Endothelial cell of umbilical vein (primary cell): ENCODE results near the gene ABTB2. TPM values are rescaled to one million over a fixed set of nuclear protein-coding genes. Genes with fewer than 3 reads are reported as not detected.

Experiments
- BruUV-seq: library from RNA; stranded (reverse); fragments of 400-500 nt; replicated peaks from 2 replicates; lab custom pipeline; 2021; lab: Mats Ljungman, UMichigan
- CTCF ChIA-PET: fragments of 300-600, 350-600 bp; sonication (Branson Sonifier 250); formaldehyde crosslinking; loops from one replicate; lab custom pipeline; 2021; ENCODE audit warnings: antibody characterized with exemption, inconsistent platforms; lab: Charles Lee
- POLR2A ChIA-PET: fragments of 300-600, 350-600 bp; sonication (Branson Sonifier 250); formaldehyde crosslinking; loops from one replicate; lab custom pipeline; 2021; ENCODE audit warnings: antibody characterized with exemption, inconsistent platforms; lab: Charles Lee
- DNase-seq: peaks from one replicate; pipeline ENCODE4 v3.0.0-alpha.2; 2011; ENCODE audit warnings: low read depth, low spot score
- FAIRE-seq: peaks from 2 replicates; lab custom pipeline; 2011; peaks lifted over from hg19 to GRCh38; lab: Jason Lieb, UNC
- H2AFZ ChIP-seq: 2 replicates; pipeline ENCODE4 v1.6.0; 2012; ENCODE audit warnings: low read depth, low read length, control low read depth, inconsistent platforms
- H3K27ac ChIP-seq: 2 replicates; pipeline ENCODE4 v1.5.1; 2011; ENCODE audit warnings: low read depth, mild to moderate bottlenecking, control low read depth, low read length, moderate library complexity; ENCODE audit not compliant: insufficient read depth
- H3K27me3 ChIP-seq, 2 experiments: 2 replicates each; pipeline versions ENCODE4 v1.6.0 to v1.6.1; 2011; ENCODE audit warnings: low read length in 2 of 2, mixed read lengths in 1 of 2; ENCODE audit not compliant: control insufficient read depth in 2 of 2, insufficient read depth in 2 of 2
- H3K36me3 ChIP-seq, 2 experiments: 2 replicates in 1 of 2; 3 replicates in 1 of 2; pipeline ENCODE4 v1.5.1; 2011; ENCODE audit warnings: low read length in 2 of 2, mild to moderate bottlenecking in 1 of 2, moderate library complexity in 1 of 2; ENCODE audit not compliant: control insufficient read depth in 2 of 2, insufficient read depth in 2 of 2; ENCODE audit errors: extremely low read depth in 1 of 2
- H3K4me1 ChIP-seq: 3 replicates; pipeline ENCODE4 v1.5.1; 2011; ENCODE audit warnings: mild to moderate bottlenecking, low read length; ENCODE audit not compliant: control insufficient read depth, insufficient read depth; ENCODE audit errors: extremely low read depth
- H3K4me2 ChIP-seq: 2 replicates; pipeline ENCODE4 v1.6.1; 2011; ENCODE audit warnings: low read length, control low read depth, mixed read lengths; ENCODE audit not compliant: insufficient read depth
- H3K4me3 ChIP-seq, 3 experiments: fragments of 200-600 bp in 1 of 3; sonication (generic), shearing (Covaris generic) in 1 of 3; replicated peaks in 1 of 3; 2 replicates each; pipeline ENCODE4 v1.5.1; 2011 to 2016; ENCODE audit warnings: control low read depth in 3 of 3, low read length in 3 of 3, mild to moderate bottlenecking in 2 of 3, inconsistent platforms in 1 of 3, low read depth in 1 of 3, moderate library complexity in 1 of 3; ENCODE audit not compliant: insufficient read depth in 1 of 3
- H3K79me2 ChIP-seq: 2 replicates; pipeline ENCODE4 v1.6.0; 2012; ENCODE audit warnings: low read length, inconsistent platforms; ENCODE audit not compliant: control insufficient read depth, insufficient read depth
- H3K9ac ChIP-seq: replicated peaks from 2 replicates; pipeline ENCODE3; 2011; ENCODE audit warnings: low read length, control low read depth; ENCODE audit not compliant: insufficient read depth; ENCODE audit errors: extremely low read depth
- H3K9me1 ChIP-seq: replicated peaks from 3 replicates; pipeline ENCODE4 v1.6.0; 2011; ENCODE audit warnings: mild to moderate bottlenecking, low read length; ENCODE audit not compliant: control insufficient read depth, insufficient read depth; ENCODE audit errors: extremely low read depth
- H3K9me3 ChIP-seq: replicated peaks from 2 replicates; pipeline ENCODE4 v1.5.1; 2012; ENCODE audit warnings: low read length, inconsistent platforms; ENCODE audit not compliant: control insufficient read depth, insufficient read depth
- H4K20me1 ChIP-seq: replicated peaks from 2 replicates; pipeline ENCODE3; 2011; ENCODE audit warnings: mild to moderate bottlenecking, low read length; ENCODE audit not compliant: control insufficient read depth, insufficient read depth; ENCODE audit errors: extremely low read depth
- CTCF ChIP-seq, 2 donors: IDR thresholded peaks; 1 replicate in 1 of 2; 2 replicates in 1 of 2; pipeline ENCODE4 v1.5.1; 2011; ENCODE audit warnings: low read length in 2 of 2, mild to moderate bottlenecking in 2 of 2, moderate library complexity in 2 of 2, control low read depth in 1 of 2, inconsistent platforms in 1 of 2, low read depth in 1 of 2; ENCODE audit not compliant: insufficient read depth in 1 of 2; ENCODE audit errors: extremely low read depth in 1 of 2
- EZH2 ChIP-seq: IDR thresholded peaks from 2 replicates; pipeline ENCODE4 v1.6.1; 2012; ENCODE audit warnings: borderline replicate concordance, low read depth, mild to moderate bottlenecking, moderate library complexity, low read length, inconsistent platforms; ENCODE audit not compliant: severe bottlenecking
- FOS ChIP-seq: IDR thresholded peaks from 2 replicates; pipeline ENCODE4 v1.6.1; 2011; ENCODE audit warnings: mild to moderate bottlenecking, low read length, moderate library complexity, borderline replicate concordance; ENCODE audit not compliant: insufficient read depth
- JUN ChIP-seq: IDR thresholded peaks from 2 replicates; pipeline ENCODE4 v1.6.1; 2011; ENCODE audit warnings: borderline replicate concordance, low read depth; ENCODE audit not compliant: insufficient read length, insufficient read depth
- MAX ChIP-seq: IDR thresholded peaks from 2 replicates; pipeline ENCODE4 v1.6.1; 2011; ENCODE audit not compliant: insufficient read depth, insufficient read length
- MYC ChIP-seq: IDR thresholded peaks from one replicate; pipeline ENCODE4 v1.6.1; 2011; ENCODE audit warnings: mild to moderate bottlenecking, low read depth, low read length
- POLR2A ChIP-seq: IDR thresholded peaks from 2 replicates; pipeline ENCODE4 v1.6.1; 2012; ENCODE audit warnings: low read depth, mild to moderate bottlenecking, control low read depth, low read length
- POLR2AphosphoS5 ChIP-seq: IDR thresholded peaks from 2 replicates; pipeline ENCODE4 v1.6.1; 2012; ENCODE audit warnings: low read depth, mild to moderate bottlenecking, control low read depth, low read length, moderate library complexity; ENCODE audit not compliant: insufficient read depth
- dilution Hi-C: fragments of 300-500 bp; cut with MboI; formaldehyde crosslinking; loops from one replicate; pipeline ENCODE4 v1.15.0; 2019; ENCODE audit warnings: low sequenced_read_pairs; ENCODE audit not compliant: extremely low pct_ligation_motif_present
- intact Hi-C: fragments of 100-400 bp; cut with micrococcal nuclease; formaldehyde crosslinking; loops from one replicate; pipeline ENCODE4 v1.10.0; 2022
- polyA plus RNA-seq, 4 experiments: library from polyadenylated mRNA; depleted of rRNA in 3 of 4; stranded (reverse) in 3 of 4; unstranded in 1 of 4; fragments of >200 nt; gene quantifications; 2 replicates each; pipeline versions ENCODE4 v1.2.1 to v1.2.3, GENCODE V29; 2011 to 2012; ENCODE audit warnings: missing spikeins in 1 of 4
- total RNA-seq: library from RNA; stranded (reverse); gene quantifications from 2 replicates; pipeline ENCODE4 v1.2.3, GENCODE V29; 2021

The ABTB2 gene
- total and polyA plus RNA-seq, 2 donors (not counting 3 experiments of a cell fraction or from before 2014, with no cell fraction given): 0.11 to 0.14 TPM

GRCh38 chr11:34296412-34296811, 61.4 kb downstream of the ABTB2 start:
- intact Hi-C loops (no loop called here), dilution Hi-C loops (no loop called here)
- Histone ChIP-seq H3K27me3 (peaks cover 0 to 3% of the 10 kb centered on the region in 2 experiments), H3K27ac (no peak overlapping the region), H3K4me1 (no peaks in the 10 kb centered on the region), H2AFZ (no peak overlapping the region), H3K9ac (no peak overlapping the region), H3K9me3 (no peaks in the 10 kb centered on the region), H3K4me3 (no peak overlapping the region), H3K36me3 (no peaks in the 10 kb centered on the region), H3K4me2 (no peak overlapping the region), H3K79me2 (no peaks in the 10 kb centered on the region), H3K9me1 (no peaks in the 10 kb centered on the region), H4K20me1 (no peaks in the 10 kb centered on the region)
- ChIA-PET CTCF (no interaction called here), POLR2A (no interaction called here)
- TF ChIP-seq JUN (no peak), FOS (no peak), POLR2A (no peak), CTCF (IDR thresholded peaks at IDR 0.05; ENCODE audit: extremely low read depth in 1 of 2, insufficient read depth in 1 of 2, low read depth in 1 of 2, low read length in 2 of 2) (no peak), MAX (no peak), MYC (no peak), EZH2 (no peak), POLR2AphosphoS5 (no peak)
- no peak for FAIRE-seq
- DNase-seq: no peak
- BruUV-seq: no TSS peak
